Occipital lobe (tissue), 2 donors: ENCODE data around the gene GCAT. TPM values are rescaled to one million over a fixed set of nuclear protein-coding genes. Genes with fewer than 3 reads are reported as not detected.

Experiments used
- DNase-seq: peaks from one replicate; lab custom pipeline; 2025; lab: John Stamatoyannopoulos, UW
- total RNA-seq: library from RNA; depleted of rRNA; stranded (reverse); fragments of >200 nt; gene quantifications from one replicate; pipeline ENCODE4 v1.2.3, GENCODE V29; 2014

The GCAT gene
- total RNA-seq = 8.3 TPM

DNA sequence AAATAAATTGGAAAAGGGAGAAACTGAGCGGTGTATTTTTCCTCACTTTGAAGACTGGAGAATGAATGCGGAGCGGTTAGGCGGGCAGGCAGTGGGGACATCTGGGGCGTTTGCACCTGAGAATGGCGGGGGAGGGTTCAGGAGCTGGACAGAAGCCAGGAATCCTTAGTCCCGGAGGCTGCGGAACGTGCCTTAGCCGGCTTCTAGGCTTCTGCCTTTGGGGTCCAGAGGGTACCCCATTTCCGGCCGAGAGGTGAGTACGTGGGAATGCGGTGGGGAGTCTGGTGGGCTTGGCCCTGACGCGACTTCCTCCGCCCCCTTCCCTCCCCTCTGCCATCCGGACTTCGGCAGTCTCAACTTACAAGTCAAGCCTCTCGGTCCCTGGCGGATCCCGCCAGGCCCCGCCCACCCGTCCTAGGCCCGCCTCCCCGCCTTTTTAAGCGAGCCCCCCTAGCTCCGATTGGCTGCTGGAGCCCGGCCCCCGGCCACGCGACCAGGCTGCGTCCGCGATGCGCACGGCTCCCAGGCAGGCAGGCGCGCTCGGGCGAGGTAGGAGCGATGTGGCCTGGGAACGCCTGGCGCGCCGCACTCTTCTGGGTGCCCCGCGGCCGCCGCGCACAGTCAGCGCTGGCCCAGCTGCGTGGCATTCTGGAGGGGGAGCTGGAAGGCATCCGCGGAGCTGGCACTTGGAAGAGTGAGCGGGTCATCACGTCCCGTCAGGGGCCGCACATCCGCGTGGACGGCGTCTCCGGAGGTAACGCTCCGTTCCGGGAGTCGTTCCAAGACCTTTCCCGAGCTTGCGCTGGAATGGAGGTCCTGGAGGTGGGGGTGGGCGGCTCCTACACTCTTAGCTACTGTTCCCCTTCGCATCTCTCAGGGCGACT is at the start of gene GCAT:
Gene GCAT (plus strand): TSS at position 525 of the 884 bp plus-strand sequence. CDS start 34 bp downstream, at position 559.
- DNase-seq = peak; percentile 93

DNA sequence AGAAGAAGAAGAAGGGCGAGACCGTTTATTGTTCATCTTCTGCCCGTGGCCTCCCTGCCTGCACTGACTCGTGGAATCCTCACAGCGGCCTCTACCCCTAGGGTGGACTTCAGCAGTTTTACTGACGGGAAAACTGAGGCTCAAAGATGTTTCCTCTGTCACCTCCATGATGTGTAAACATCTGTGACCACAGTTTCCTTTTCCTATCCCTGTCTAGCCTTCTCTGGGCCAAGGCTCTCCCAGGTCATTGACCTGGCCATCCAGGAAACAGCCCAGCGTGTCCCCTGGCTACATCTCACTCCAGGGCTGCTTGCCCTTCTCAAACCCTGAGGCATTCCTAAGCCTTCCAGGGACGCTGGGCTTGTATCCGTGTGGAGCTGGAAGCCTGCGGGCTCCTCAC is 49.0 kb upstream of the GCAT start:
- DNase-seq = no peak

DNA sequence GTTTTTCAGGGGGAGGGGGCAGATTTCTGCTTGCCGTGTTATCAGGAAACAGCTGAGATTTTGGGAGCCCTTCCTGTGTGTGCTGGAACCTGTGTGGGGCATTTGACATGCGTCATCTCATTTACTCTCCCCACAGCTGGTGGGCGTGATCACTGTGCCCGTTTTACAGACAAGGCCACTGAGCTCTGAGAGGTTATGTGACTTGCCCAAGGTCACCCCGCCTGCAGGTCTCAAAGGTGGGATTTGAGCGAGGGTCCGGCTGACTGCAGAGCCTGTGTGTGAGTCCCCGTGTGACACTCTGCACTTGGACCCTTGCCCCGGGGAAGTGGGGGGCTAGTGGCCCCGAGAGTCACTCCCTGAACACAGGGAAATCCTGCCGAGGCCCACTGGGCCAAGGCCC is 48.5 kb upstream of the GCAT start:
- no peak for DNase-seq

DNA sequence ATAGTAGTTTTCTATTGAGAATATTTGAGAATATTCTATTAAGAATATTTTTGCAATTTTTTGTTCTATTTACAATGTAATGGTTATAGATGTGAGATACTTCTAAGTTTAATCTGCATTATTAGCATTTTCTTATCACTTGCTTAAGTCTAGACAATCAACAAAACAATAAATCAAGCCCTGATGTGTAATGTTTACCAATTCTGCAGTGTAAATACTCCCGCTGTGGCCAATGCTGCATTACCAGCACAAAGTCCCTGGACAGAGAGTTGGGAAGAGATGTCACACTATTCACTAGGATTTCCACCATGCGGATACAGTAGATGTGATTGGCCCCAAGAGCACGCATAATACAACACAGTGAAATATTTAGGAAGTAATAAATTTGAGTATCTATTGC is 47.6 kb upstream of the GCAT start:
- DNase-seq = no peak

DNA sequence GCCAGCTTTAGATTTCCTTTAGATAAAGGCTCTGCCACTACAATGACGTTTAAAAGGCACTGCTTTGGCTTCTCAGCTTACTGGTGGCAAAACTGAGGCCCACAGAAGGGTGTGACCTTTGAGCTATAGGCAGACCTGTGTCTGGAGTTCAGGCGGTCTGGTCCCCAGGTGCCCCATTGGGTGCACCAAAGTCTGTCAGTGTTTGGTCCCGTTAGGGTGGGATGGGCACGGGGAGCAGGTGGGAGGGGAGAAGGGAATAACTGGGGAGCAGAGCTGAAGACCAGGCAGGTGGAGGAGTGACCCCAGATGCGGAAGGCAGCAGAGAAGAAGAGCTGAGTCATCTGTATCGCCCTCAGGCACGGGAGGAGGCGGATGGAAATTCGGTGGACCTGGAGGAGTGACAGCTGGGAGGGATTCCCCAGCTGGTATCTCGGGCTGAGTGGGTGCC is 45.3 kb upstream of the GCAT start:
- DNase-seq = no peak

DNA sequence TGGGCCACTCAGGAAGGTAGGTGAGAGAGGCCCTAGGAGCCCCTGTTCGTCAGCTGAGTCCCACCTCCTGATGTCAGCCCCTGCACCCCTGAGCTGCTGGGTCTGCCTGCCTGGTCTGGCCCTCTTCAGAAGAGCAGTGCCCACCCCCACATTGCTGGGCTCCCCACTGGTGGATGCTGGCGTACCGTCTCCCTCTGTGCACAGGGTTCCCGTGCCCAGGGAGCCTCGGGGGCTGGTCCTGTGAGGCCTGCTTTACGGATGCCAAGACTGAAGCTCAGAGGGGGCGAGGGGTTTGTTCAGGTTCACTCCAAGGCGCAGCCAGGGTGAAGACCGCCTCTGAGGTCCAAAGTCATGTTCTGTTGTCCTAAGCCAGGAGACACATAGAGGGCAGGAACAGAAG is 44.7 kb upstream of the GCAT start:
- no peak for DNase-seq

DNA sequence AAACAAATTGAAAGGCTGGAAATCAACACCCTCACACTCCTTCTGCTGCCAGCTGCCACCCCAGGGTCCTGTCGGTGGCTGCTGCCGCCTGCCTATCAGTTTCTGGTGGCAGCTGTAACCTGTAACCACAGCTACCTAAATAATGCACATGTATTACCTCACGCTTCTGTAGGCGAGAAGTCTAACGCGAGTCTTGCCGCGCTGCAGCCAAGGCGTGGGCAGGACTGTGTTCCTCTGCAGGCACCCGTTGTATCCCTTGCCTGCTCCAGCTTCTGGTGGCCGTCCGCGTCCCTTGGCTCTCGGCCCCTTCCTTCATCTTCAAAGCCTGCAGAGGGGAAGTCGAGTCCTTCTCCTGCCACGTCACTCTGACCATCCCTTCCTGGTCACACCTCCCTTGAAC is 44.1 kb upstream of the GCAT start:
- no peak for DNase-seq

DNA sequence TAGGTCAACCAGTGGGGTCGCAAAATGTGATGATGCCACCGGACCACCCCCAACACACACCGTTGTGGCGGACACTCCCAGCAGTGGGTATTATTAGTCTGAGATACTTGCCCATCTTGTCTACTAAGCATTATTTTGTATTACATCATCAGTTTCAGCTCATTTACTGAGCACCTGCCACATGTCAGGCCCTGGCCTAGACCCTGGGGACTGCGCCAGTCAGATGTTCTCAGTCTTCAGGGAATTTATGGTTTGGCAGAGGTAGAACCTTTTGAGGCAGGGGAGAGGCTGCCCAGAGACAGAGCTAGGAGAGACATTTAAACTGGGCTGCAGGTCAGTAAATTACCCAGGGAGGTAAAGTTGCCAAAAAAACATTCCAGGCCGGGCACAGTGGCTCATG is 43.1 kb upstream of the GCAT start:
- DNase-seq = no peak

DNA sequence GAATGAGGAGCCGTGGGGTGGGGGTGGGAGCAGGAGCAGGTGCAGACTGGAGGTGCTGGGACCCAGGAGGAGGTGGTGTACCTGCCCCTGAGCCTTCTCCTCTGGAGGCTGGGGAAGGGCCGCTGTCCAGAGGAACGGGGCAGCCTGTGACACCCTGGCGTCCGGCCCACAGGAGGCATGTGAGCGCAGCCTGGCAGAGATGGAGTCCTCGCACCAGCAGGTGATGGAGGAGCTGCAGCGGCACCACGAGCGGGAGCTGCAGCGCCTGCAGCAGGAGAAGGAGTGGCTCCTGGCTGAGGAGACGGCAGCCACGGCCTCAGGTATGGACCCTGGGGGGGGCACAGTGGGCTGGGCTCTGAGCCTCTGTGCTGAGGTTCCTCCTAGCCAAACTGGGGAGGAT is 42.2 kb upstream of the GCAT start:
- DNase-seq = no peak

DNA sequence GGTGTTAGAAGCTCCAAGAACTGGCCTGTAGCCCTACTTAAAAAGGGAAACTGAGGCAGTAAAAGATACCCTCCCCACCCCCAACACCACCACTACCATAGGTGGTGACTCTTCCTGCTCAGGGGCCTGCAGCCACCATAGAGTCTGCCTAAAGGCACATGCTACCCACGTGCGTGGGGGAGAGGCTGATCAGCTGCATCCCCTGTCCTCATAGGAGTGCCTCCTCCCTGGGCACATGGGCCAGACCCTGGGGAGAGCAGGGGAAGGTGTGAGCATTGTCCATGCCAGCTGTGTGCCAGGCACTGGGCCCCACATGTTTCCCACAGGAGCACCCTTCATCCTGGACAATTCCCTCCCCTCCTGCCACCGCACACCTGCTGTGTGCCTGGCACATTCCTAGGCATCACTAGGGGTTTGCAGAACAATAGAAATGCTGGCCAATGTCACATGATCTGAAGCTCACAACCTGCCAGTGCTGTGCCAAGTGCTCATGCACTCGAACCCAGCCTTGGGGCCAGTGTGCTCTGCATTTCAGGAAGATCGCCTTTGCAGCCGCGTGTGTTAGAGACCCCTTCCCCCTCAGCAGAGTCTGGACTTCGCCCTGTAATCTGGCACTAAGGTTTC is 41.7 kb upstream of the GCAT start:
- no peak for DNase-seq

DNA sequence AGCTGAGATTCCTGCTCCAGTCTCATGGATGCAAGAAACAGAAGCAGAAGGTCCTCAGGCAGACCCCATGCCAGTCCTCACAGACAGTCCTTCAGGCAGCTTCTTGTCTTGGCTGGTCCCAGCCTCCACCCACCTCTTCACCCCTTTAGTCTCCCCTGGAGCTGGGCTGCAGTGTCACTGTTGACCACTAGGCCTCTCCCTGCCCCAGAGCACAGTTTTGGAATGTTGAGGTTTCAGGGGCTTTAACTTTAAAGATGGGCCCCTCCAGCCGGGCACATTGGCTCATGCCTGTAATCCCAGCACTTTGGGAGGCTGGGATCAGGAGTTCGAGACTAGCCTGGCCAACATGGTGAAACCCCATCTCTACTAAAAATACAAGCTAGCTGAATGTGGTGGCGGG is 39.5 kb upstream of the GCAT start:
- no peak for DNase-seq

DNA sequence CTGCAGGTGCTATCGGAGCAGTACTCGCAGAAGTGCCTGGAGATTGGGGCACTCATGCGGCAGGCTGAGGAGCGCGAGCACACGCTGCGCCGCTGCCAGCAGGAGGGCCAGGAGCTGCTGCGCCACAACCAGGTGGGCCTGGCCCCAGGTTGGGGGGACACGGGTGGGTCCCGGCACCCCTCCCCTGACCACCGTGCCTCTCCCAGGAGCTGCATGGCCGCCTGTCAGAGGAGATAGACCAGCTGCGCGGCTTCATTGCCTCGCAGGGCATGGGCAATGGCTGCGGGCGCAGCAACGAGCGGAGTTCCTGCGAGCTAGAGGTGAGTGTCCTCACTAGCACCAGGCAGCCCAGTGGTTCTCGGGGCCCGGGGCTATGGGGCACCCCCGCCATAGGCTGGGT is 38.7 kb upstream of the GCAT start:
- DNase-seq = no peak

DNA sequence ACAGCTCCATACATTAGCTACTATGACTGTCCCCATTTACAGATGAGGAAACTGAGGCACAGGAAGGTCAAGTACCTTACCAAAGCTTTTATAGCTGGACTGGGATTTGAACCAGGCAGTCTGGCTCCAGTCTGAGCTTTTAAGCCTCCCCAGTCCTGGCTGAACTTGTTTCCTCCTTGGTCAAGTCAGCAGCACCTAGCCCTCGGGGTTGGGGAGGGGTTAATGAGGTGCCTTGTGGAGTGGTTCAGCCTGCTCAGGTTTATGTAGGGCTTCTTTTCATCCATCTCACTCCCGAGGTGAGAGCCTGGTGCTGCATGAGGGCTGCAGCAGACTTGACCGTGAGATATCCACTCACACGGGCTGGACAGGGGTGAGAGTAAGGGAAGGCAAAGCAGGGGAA is 36.7 kb upstream of the GCAT start:
- no peak for DNase-seq

DNA sequence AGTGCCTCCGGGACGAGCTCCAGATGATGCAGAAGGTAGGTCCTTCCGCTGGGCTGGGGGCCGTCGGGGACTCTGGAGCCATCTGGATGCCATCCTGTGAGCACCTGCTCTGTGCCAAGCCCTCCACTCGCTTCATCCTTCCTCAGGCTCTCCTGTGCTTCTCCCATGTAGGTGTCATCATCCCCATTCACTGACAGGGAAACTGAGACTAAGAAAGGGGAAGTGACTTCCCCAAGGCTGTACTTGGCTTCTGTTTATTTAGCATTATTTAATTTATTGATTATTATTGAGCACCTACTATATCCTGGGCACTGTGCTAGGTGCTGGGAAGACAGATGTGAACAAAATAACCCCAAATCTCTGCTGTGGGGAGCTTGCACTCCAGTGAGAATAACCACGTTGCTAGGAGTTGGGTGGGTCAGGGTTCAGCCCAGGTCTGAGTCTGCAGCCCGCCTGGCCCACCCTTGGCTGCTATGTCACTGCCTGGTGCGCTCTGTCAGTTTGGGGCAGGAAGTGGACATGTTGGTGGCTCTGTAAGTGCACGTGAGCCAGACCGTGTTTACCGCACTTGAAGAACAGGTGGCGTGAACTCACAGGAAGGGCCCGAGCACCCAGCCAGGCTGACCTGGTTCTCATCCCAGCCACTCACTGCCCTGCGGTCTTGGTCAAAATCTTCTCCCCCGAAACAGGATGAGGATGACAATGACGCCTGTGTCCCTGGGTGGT is 35.9 kb upstream of the GCAT start:
- DNase-seq = no peak

DNA sequence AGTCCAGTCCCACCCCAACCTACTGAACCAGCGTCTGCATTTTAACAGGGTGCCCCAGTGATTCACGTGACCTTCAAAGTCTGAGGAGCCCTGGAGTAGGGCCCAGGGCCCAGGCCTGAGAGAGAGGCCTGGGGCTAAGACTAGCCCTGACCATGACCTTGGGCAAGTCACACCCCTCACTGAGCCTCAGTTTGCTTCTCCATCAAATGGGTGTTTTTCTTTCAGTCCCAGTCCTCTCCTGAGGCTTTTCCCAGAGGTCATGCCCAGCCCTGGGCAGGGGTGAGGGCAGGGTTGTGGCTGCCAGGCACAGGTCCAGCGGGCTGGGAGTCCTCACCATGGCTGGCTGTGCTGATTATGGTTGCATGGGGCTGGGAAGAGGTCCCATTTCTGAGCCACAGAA is 33.0 kb upstream of the GCAT start:
- no peak for DNase-seq

DNA sequence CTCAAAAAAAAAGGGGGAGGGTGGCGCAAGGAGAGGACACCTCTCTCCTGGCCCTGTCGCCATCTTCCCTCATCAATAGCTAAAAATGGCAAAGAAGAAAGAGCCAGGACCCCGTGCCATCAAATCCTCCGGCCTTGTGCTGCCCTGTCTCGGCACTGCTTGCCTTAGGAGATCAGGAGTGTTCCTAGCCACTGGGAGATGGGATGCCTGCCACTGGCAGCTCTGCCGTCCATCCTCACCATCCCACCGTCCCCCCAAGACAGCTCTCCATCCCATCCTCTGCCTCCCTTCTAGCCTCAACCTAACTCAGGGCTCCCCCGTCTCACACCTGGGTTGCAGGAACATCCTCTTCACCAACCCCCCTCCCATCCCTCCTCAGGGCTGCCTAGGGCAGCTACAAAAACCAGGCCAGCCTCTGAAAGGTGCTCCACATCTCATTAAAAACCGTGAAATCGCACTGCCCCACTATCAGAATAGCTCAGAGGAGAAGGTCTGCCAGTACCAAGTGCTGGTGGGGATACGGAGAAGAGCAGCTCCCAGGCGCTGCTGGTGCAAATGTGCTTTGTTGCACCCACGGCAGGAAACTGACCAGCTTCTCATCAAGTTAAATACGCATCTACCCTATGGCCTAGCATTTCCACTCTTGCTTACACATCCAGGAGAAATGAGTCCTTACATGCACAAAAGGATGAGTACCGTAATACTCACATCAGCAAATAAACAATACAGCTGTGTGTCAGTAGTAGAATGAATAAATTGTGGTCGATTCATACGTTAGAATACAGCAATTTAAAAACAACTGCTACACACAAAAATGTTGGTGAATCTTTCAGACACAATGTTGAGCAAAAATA is 31.7 kb upstream of the GCAT start:
- DNase-seq = no peak

DNA sequence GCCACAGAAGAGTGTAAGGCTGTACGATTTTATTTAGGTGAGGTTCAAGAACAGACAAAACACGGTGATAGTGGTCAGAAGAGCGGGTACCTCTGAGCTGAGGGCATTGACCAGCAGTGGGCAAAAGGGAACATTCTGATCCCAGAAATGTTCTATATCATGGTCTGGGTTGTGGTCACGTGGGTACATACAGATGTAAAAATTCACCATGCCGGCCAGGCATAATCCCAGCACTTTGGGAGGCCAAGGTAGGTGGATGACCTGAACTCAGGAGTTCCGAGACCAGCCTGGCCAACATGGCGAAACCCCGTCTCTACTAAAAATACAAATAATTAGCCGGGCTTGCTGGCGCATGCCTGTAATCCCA is 31.1 kb upstream of the GCAT start:
- DNase-seq = no peak

DNA sequence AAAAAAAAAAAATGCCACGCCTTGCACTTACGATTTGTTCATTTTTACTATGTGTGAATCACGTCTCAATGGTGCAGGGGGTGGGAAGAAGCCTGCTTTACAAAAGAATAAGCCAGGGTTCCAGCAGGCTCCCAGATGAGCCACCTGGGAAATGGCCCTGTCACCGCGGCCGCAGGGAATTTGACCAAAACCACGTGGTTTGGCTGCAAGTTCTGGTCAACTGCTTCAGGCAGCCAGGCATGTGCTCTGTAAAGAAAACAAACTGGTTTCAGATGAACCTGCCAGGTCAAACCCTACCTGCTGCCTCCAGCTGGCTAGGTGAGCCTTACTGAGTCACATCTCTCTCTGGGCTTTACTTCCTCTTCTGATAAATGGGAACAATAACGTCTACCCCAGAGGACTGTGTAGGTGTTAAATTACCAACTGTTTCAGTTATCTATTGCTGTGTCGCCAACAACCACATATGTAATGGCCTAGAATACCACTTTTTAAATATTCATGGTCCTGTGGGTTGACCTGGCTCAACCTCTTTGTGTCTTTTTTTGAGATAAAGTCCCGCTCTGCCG is 30.5 kb upstream of the GCAT start:
- no peak for DNase-seq

DNA sequence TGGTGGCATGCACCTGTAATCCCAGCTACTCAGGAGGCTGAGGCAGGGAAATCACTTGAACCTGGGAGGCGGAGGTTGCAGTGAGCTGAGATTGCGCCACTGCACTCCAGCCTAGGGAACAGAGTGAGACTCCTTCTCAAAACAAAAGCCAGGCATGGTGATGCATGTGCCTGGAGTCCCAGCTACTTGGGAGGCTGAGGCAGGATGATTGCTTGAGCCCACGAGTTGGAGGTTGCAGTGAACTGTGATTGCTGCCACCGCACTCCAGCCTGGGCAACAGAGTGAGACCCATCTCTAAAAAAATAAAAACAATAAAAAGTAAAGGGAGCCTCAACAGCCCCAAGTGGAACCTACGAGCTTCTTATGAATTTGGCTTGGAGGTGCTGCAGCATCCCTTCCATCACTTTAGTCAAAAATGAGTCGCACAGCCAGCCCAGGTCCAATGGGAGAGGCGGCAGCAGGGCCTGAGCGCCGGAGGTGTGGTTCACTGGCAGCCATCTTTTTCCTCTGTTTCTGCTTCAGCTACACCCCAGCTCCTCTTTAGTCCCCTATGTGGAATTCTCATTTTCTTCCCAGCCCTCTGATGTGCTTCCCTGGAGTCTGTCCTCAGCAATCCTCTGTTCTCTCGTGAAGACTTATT is 29.2 kb upstream of the GCAT start:
- DNase-seq = no peak

DNA sequence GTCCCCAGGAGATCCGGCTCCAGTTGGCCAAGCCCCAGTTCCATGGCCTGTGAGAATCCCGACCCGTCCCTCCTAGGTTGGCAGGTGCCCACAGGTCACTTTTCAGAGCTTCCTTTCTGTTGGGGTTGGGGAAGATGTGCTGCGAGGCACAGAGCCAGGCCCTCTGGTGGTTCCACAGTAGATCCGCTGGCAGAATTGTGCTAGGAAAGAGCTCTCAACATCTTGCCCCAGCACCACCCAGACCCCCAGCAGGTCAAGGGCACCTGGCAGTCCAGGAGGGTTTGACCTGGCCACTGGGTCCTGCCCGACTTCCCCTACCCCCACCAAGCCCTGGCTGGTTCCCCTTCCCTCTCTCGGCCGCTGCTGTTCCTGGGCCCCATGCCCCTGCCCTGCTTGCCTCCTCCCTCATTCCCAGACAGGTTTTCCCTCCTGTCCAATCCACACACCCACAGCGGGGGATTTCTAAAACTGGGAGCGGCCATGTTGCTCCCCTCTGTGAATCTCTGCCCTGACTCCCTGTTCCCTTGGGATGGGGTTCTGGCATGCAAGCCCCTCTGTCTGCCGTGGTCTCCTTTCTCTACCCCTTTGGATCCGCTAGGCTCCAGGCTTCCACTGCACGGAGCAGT is 26.2 kb upstream of the GCAT start:
- DNase-seq = no peak
